H1 (cell line): ENCODE results near the gene TMA7. TPM values are rescaled to one million over a fixed set of nuclear protein-coding genes. Genes with fewer than 3 reads are reported as not detected.

ENCODE experiments used
- CTCF ChIA-PET: fragments of 300-600 bp; sonication (Branson Sonifier 250); formaldehyde crosslinking; loops from one replicate; lab custom pipeline; 2021; ENCODE audit not compliant: partially characterized antibody; lab: Charles Lee
- POLR2A ChIA-PET: fragments of 300-600 bp; sonication (Branson Sonifier 250); formaldehyde crosslinking; loops from one replicate; lab custom pipeline; 2021; ENCODE audit warnings: inconsistent platforms; ENCODE audit not compliant: partially characterized antibody; lab: Charles Lee
- DNase-seq, 2 experiments: peaks; one replicate each; pipeline versions ENCODE4 v3.0.0 to v3.0.0-alpha.2; 2010 to 2022; ENCODE audit warnings: low spot score in 2 of 2, low read depth in 1 of 2, mixed read lengths in 1 of 2
- FAIRE-seq: peaks from 2 replicates; lab custom pipeline; 2011; peaks lifted over from hg19 to GRCh38; lab: Jason Lieb, UNC
- H2AFZ ChIP-seq: 2 replicates; pipeline ENCODE4 v1.8.1; 2012; ENCODE audit warnings: low read length, inconsistent platforms
- H2AK5ac ChIP-seq: 2 replicates; pipeline ENCODE4 v1.6.1; 2013; ENCODE audit warnings: low read depth, low read length
- H2BK120ac ChIP-seq: replicated peaks from 2 replicates; pipeline ENCODE3; 2013; ENCODE audit warnings: low read depth, low read length, inconsistent platforms
- H2BK12ac ChIP-seq: 2 replicates; pipeline ENCODE4 v1.6.1; 2013; ENCODE audit warnings: low read depth, low read length
- H2BK15ac ChIP-seq: 2 replicates; pipeline ENCODE4 v1.6.1; 2013; ENCODE audit warnings: low read length
- H2BK20ac ChIP-seq: 2 replicates; pipeline ENCODE4 v1.6.1; 2013; ENCODE audit warnings: low read length
- H2BK5ac ChIP-seq: 2 replicates; pipeline ENCODE4 v1.6.1; 2013; ENCODE audit warnings: low read depth, low read length
- H3K14ac ChIP-seq: 2 replicates; pipeline ENCODE4 v1.6.1; 2013; ENCODE audit warnings: inconsistent platforms; ENCODE audit not compliant: insufficient read length
- H3K18ac ChIP-seq: 2 replicates; pipeline ENCODE4 v1.6.1; 2013; ENCODE audit warnings: low read length; ENCODE audit errors: extremely low read depth
- H3K23ac ChIP-seq: 2 replicates; pipeline ENCODE4 v1.6.1; 2013; ENCODE audit warnings: inconsistent platforms; ENCODE audit not compliant: insufficient read length
- H3K23me2 ChIP-seq: 2 replicates; pipeline ENCODE4 v1.6.1; 2013; ENCODE audit warnings: low read depth, low read length
- H3K27ac ChIP-seq: 2 replicates; pipeline ENCODE4 v1.6.1; 2011; ENCODE audit warnings: low read depth, low read length, inconsistent platforms
- H3K27me3 ChIP-seq, 4 experiments: replicated peaks in 1 of 4; 1 replicate in 1 of 4; 2 replicates in 3 of 4; pipeline versions ENCODE4 v1.6.1 to v1.8.1; 2011 to 2013; ENCODE audit warnings: low read length in 3 of 4, mild to moderate bottlenecking in 3 of 4, inconsistent platforms in 2 of 4, mixed read lengths in 2 of 4, moderate library complexity in 1 of 4; ENCODE audit not compliant: control insufficient read depth in 3 of 4, insufficient read depth in 3 of 4; ENCODE audit errors: extremely low read depth in 1 of 4
- H3K36me3 ChIP-seq, 4 experiments: 2 replicates each; pipeline versions ENCODE4 v1.6.1 to v1.8.1; 2011 to 2013; ENCODE audit warnings: mild to moderate bottlenecking in 4 of 4, low read length in 3 of 4, moderate library complexity in 2 of 4, control low read depth in 1 of 4, inconsistent platforms in 1 of 4; ENCODE audit not compliant: insufficient read depth in 4 of 4, control insufficient read depth in 2 of 4
- H3K4ac ChIP-seq: replicated peaks from 2 replicates; pipeline ENCODE3; 2013; ENCODE audit warnings: low read length, low read depth, mixed read lengths, inconsistent platforms; ENCODE audit not compliant: insufficient read length
- H3K4me1 ChIP-seq, 4 experiments: replicated peaks in 1 of 4; 1 replicate in 1 of 4; 2 replicates in 3 of 4; pipeline versions ENCODE4 v1.6.1 to v1.8.1; 2011 to 2013; ENCODE audit warnings: low read length in 3 of 4, inconsistent platforms in 2 of 4, mixed read lengths in 1 of 4; ENCODE audit not compliant: insufficient read depth in 4 of 4, control insufficient read depth in 3 of 4
- H3K4me2 ChIP-seq, 2 experiments: 2 replicates each; pipeline versions ENCODE4 v1.6.1 to v1.8.1; 2011 to 2013; ENCODE audit warnings: low read depth in 2 of 2, low read length in 2 of 2, control low read depth in 1 of 2, inconsistent platforms in 1 of 2, mild to moderate bottlenecking in 1 of 2; ENCODE audit not compliant: insufficient read depth in 1 of 2
- H3K4me3 ChIP-seq, 4 experiments: fragments of 200-600, 300-600 bp in 1 of 4; sonication (generic), shearing (Covaris generic), sonication (Bioruptor Twin) in 1 of 4; 2 replicates each; pipeline versions ENCODE4 v1.5.1 to v1.8.1; 2011 to 2016; ENCODE audit warnings: low read length in 4 of 4, low read depth in 3 of 4, control low read depth in 2 of 4, inconsistent platforms in 2 of 4, mild to moderate bottlenecking in 2 of 4, mixed read lengths in 1 of 4, moderate library complexity in 1 of 4; ENCODE audit not compliant: insufficient read depth in 2 of 4; ENCODE audit errors: extremely low read depth in 1 of 4
- H3K56ac ChIP-seq: replicated peaks from 2 replicates; pipeline ENCODE3; 2013; ENCODE audit warnings: low read depth, mild to moderate bottlenecking, mixed read lengths, low read length, inconsistent platforms; ENCODE audit not compliant: insufficient read length
- H3K79me1 ChIP-seq: 2 replicates; pipeline ENCODE4 v1.6.1; 2013; ENCODE audit warnings: low read depth, low read length, control low read depth
- H3K79me2 ChIP-seq, 2 experiments: 2 replicates each; pipeline versions ENCODE4 v1.6.1 to v1.8.1; 2012 to 2013; ENCODE audit warnings: low read length in 2 of 2, mild to moderate bottlenecking in 2 of 2, inconsistent platforms in 1 of 2; ENCODE audit not compliant: insufficient read depth in 2 of 2, control insufficient read depth in 1 of 2
- H3K9ac ChIP-seq, 4 experiments: replicated peaks in 1 of 4; 1 replicate in 1 of 4; 2 replicates in 3 of 4; pipeline versions ENCODE4 v1.6.1 to v1.8.1; 2011 to 2013; ENCODE audit warnings: low read depth in 3 of 4, low read length in 3 of 4, control low read depth in 2 of 4, mild to moderate bottlenecking in 2 of 4, moderate library complexity in 2 of 4, inconsistent platforms in 1 of 4; ENCODE audit errors: extremely low read depth in 1 of 4
- H3K9me3 ChIP-seq, 2 experiments: 2 replicates each; pipeline versions ENCODE4 v1.6.1 to v1.8.1; 2012 to 2013; ENCODE audit warnings: mild to moderate bottlenecking in 2 of 2, moderate library complexity in 2 of 2, control low read depth in 1 of 2, inconsistent platforms in 1 of 2, low read depth in 1 of 2, low read length in 1 of 2, mixed read lengths in 1 of 2; ENCODE audit not compliant: insufficient read depth in 2 of 2
- H4K20me1 ChIP-seq, 2 experiments: replicated peaks in 1 of 2; 2 replicates each; pipeline versions ENCODE3 to v1.8.1; 2011 to 2013; ENCODE audit warnings: inconsistent platforms in 2 of 2, low read length in 2 of 2, mild to moderate bottlenecking in 1 of 2; ENCODE audit not compliant: insufficient read depth in 2 of 2, control insufficient read depth in 1 of 2
- H4K5ac ChIP-seq: 2 replicates; pipeline ENCODE4 v1.6.1; 2013; ENCODE audit warnings: low read length, low read depth, mixed read lengths, inconsistent platforms; ENCODE audit not compliant: insufficient read length
- H4K8ac ChIP-seq: 2 replicates; pipeline ENCODE4 v1.8.0; 2013; ENCODE audit warnings: mild to moderate bottlenecking, moderate library complexity, low read length, inconsistent platforms; ENCODE audit not compliant: insufficient read depth; ENCODE audit errors: extremely low read depth
- H4K91ac ChIP-seq: replicated peaks from 2 replicates; pipeline ENCODE3; 2013; ENCODE audit warnings: low read length, mixed read lengths, inconsistent platforms; ENCODE audit not compliant: insufficient read length
- BCL11A ChIP-seq, 2 experiments: IDR thresholded peaks; one replicate each; pipeline ENCODE4 v1.6.1; 2011; ENCODE audit warnings: low read depth in 2 of 2, low read length in 2 of 2, mild to moderate bottlenecking in 2 of 2
- CBX5 ChIP-seq: fragments of 300-800, 300-1000 bp; sonication (generic); IDR thresholded peaks from 2 replicates; pipeline ENCODE4 v1.7.1; 2016; ENCODE audit warnings: antibody characterized with exemption, low read length, low read depth
- EP300 ChIP-seq, 2 experiments: IDR thresholded peaks; 1 replicate in 1 of 2; 2 replicates in 1 of 2; pipeline ENCODE4 v1.6.1; 2011 to 2012; ENCODE audit warnings: low read depth in 2 of 2, low read length in 2 of 2, mild to moderate bottlenecking in 2 of 2, borderline replicate concordance in 1 of 2, inconsistent platforms in 1 of 2, moderate library complexity in 1 of 2
- EZH2 ChIP-seq: fragments of 200-600 bp; sonication (generic); IDR thresholded peaks from 2 replicates; pipeline ENCODE4 v1.7.1; 2012; ENCODE audit warnings: low read depth, mild to moderate bottlenecking, moderate library complexity, low read length, inconsistent platforms; ENCODE audit not compliant: severe bottlenecking
- KDM1A ChIP-seq: fragments of 200-600, 300-600 bp; sonication (generic); IDR thresholded peaks from 2 replicates; pipeline ENCODE4 v1.7.1; 2016; ENCODE audit warnings: mild to moderate bottlenecking, low read length, borderline replicate concordance
- KDM5A ChIP-seq: fragments of 200-600 bp; IDR thresholded peaks from 2 replicates; pipeline ENCODE4 v1.7.1; 2012; ENCODE audit warnings: mild to moderate bottlenecking, low read length, inconsistent platforms, mixed read lengths
- NANOG ChIP-seq: IDR thresholded peaks from 2 replicates; pipeline ENCODE4 v1.6.1; 2011; ENCODE audit warnings: low read length, low read depth, mild to moderate bottlenecking, inconsistent platforms; ENCODE audit not compliant: insufficient read depth, poor library complexity, severe bottlenecking
- RAD21 ChIP-seq, 2 experiments: IDR thresholded peaks in 1 of 2; conservative IDR thresholded peaks in 1 of 2; 2 replicates each; pipeline ENCODE4 v1.6.1; 2011; ENCODE audit warnings: low read depth in 2 of 2, low read length in 2 of 2, improper control_type of control experiment in 1 of 2, inconsistent platforms in 1 of 2, mild to moderate bottlenecking in 1 of 2, moderate library complexity in 1 of 2
- SAP30 ChIP-seq: fragments of 300-600 bp; sonication (generic); IDR thresholded peaks from 2 replicates; pipeline ENCODE4 v1.7.1; 2012; ENCODE audit warnings: low read length, moderate library complexity, mild to moderate bottlenecking, inconsistent platforms; ENCODE audit not compliant: insufficient read depth, insufficient replicate concordance
- SRF ChIP-seq: IDR thresholded peaks from 2 replicates; pipeline ENCODE4 v1.6.1; 2011; ENCODE audit warnings: mild to moderate bottlenecking, low read depth, low read length, moderate library complexity
- TAF7 ChIP-seq: optimal IDR thresholded peaks from 2 replicates; pipeline ENCODE3; 2011; ENCODE audit warnings: low read depth, mild to moderate bottlenecking, inconsistent platforms, low read length, moderate library complexity, borderline replicate concordance
- WGBS, 2 experiments: shearing (Covaris generic) in 1 of 2; methylation state at CpG; one replicate each; pipeline versions ENCODE4 v1.1.6 to v1.1.7; 2013 to 2015; ENCODE audit warnings: low lambda C conversion rate in 2 of 2, mixed read lengths in 2 of 2, inconsistent platforms in 1 of 2, low coverage in 1 of 2, missing lambda C conversion rate in 1 of 2; ENCODE audit not compliant: insufficient replicate concordance in 2 of 2, insufficient coverage in 1 of 2, insufficient read length in 1 of 2; ENCODE audit errors: extremely low coverage in 1 of 2, missing lambda C conversion rate in 1 of 2; 5-methylcytosine and 5-hydroxymethylcytosine counted together
- polyA plus RNA-seq, 7 experiments: library from polyadenylated mRNA; depleted of rRNA in 3 of 7; stranded (reverse) in 5 of 7; unstranded in 2 of 7; fragments of >200 nt in 5 of 7; fragments of 200-250 nt in 2 of 7; gene quantifications; 1 replicate in 5 of 7; 2 replicates in 1 of 7; 4 replicates in 1 of 7; pipeline versions ENCODE4 v1.2.1 to v1.2.3, GENCODE V29; 2011 to 2013; ENCODE audit warnings: missing spikeins in 2 of 7, mixed read lengths in 2 of 7
- total RNA-seq: library from RNA; stranded (reverse); fragmentation: NEBNext Ultra II Directional; extraction: Animal tissue kit (Norgen Biotek cat#: 25700); gene quantifications from 2 replicates; pipeline ENCODE4 v1.2.1, GENCODE V29; 2021

The TMA7 gene
- total and polyA plus RNA-seq, 2 of the 8 experiments (the other 6 are each of a cell fraction or from before 2014, with no cell fraction given): 138 to 305 TPM

DNA sequence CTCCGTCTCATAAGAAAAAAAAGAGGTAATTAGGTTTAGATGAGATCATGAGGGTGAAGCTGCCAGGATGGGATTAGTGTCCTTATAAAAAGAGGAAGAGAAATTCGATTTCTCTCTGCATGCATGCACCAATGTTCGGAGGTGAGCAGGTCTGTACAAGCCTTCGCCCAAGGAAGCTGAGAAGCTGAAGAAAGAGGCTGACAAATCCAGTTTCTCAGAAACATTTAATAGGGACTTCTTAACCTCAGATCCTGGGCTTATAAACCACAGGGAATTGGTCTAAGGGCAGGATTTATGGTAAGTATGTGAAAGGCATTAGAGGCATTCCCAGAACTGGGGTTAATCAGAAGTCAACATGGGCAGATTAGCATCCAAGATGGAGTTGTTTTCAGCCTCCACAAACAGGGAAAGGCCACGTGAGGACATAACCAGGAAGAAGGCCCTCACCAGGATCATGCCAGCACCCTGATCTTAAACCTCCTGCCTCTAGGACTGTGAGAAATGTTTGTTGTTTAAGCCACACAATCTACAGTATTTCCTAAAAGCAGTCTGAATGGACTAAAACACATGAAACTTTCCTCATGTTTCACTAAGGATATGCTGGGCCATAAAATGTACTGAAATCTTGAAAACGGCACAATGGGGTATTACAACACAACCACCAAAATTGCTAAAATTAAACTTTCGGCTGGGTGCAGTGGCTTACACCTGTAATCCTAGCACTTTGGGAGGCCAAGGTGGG, 52.6 kb downstream of the TMA7 start:
- Histone ChIP-seq H3K4ac (no peak overlapping the region), H3K4me1 (no peaks in the 10 kb centered on the region; a peak in 1 of 7 replicates), H3K9ac (no peak overlapping the region), H3K9me3 (no peaks in the 10 kb centered on the region; a peak in 1 of 4 replicates), H4K91ac (no peak overlapping the region), H3K27me3 (no peaks in the 10 kb centered on the region), H3K79me1 (no peaks in the 10 kb centered on the region), H2AFZ (no peak overlapping the region), H2AK5ac (no peak overlapping the region), H3K56ac (no peak overlapping the region), H3K14ac (no peak overlapping the region), H3K79me2 (no peaks in the 10 kb centered on the region), H4K8ac (no peak overlapping the region), H3K4me2 (no peak overlapping the region), H2BK120ac (no peak overlapping the region), H3K18ac (no peak overlapping the region), H3K36me3 (peaks cover 0 to 12% (median 0%) of the 10 kb centered on the region in 4 experiments; a peak in 2 of 8 replicates), H3K23ac (no peak overlapping the region), H2BK12ac (no peak overlapping the region), H4K5ac (no peak overlapping the region), H2BK5ac (no peak overlapping the region), H2BK15ac (no peak overlapping the region), H3K4me3 (no peak overlapping the region), H4K20me1 (no peaks in the 10 kb centered on the region), H2BK20ac (no peak overlapping the region), H3K23me2 (no peaks in the 10 kb centered on the region), H3K27ac (no peak overlapping the region)
- ChIA-PET CTCF (interaction anchor here (1.4 kb wide), 1 partner anchor 34 kb away, joined by 3 read pairs; no protein-coding TSS in a partner anchor), POLR2A (interaction anchor here (0.9 to 1.6 kb wide), 3 partner anchors 12 to 18 kb away, joined by 3 to 5 read pairs (median 4); partner anchors contain the start of gene SHISA5)
- FAIRE-seq (no peak), DNase-seq (no peak)
- WGBS, 2 experiments: 85% methylated on average over 6 of the region's 7 CpGs; no CpG with 5 or more reads in 1 of the 2 experiments
- TF ChIP-seq RAD21 (IDR thresholded peaks at IDR 0.05 in 1 of 2, conservative IDR thresholded peaks at IDR 0.05 in 1 of 2; ENCODE audit: low read depth in 2 of 2, low read length in 2 of 2): no peak
- TF ChIP-seq EP300 (IDR thresholded peaks at IDR 0.05; ENCODE audit: borderline replicate concordance in 1 of 2, low read depth in 2 of 2, low read length in 2 of 2): no peak
- TF ChIP-seq TAF7: no peak
- no peak for TF ChIP-seq NANOG
- no peak for TF ChIP-seq CBX5
- no peak for TF ChIP-seq KDM5A
- no peak for TF ChIP-seq EZH2
- TF ChIP-seq BCL11A (IDR thresholded peaks at IDR 0.05; ENCODE audit: low read depth in 2 of 2, low read length in 2 of 2): no peak
- no peak for TF ChIP-seq SAP30
- TF ChIP-seq KDM1A: no peak
- TF ChIP-seq SRF: no peak
